ENCODE results near the gene SLC39A8.
"Not testable (repeated sequence)": the region's sequence is repeated elsewhere in the genome, so short reads cannot be mapped to it uniquely, and the experiment has no call there.

The SLC39A8 gene

DNA sequence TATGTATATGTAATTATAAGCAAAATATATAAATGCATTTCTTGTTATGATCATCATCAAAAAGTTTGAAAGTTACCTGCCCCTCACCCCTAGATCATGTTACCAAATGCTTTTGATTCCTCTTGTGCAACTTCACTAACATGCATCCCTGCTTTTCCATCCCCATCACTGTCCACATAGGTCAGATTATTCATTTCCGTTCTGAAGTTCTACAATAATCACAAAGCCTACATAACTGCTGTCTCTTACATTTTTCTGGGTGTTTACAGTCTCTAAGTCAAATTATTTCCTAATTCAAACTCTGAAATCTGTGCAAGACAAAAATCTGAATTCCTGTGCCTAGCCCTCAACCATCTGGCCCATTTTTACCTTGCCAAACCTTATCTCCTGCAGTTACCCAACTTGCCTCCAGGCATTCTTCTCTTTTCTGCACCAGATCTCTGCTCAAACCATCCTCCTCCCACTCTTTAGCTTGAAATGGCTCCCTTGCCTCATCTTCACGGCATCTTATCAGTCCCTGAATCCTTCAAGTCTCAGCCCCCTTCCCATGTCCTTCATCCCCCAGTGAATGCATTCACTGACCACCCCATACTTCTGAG lies 42.4 kb upstream of the SLC39A8 start:
- Histone ChIP-seq H3K27ac (replicated peaks) (no peak overlapping the region), H3K4me3 (replicated peaks; ENCODE audit: insufficient read depth, low read length) (no peak overlapping the region), H3K27me3 (ENCODE audit: insufficient read depth, poor library complexity, severe bottlenecking) (no peaks in the 10 kb centered on the region)
- TF ChIP-seq GABPA (IDR thresholded peaks at IDR 0.05; ENCODE audit: low read depth) (no peak), POLR2AphosphoS5 (IDR thresholded peaks at IDR 0.05; ENCODE audit: low read depth) (no peak), SPI1 (IDR thresholded peaks at IDR 0.05; ENCODE audit: borderline replicate concordance, low read depth) (no peak)
- TF ChIP-seq, protein P1, sequence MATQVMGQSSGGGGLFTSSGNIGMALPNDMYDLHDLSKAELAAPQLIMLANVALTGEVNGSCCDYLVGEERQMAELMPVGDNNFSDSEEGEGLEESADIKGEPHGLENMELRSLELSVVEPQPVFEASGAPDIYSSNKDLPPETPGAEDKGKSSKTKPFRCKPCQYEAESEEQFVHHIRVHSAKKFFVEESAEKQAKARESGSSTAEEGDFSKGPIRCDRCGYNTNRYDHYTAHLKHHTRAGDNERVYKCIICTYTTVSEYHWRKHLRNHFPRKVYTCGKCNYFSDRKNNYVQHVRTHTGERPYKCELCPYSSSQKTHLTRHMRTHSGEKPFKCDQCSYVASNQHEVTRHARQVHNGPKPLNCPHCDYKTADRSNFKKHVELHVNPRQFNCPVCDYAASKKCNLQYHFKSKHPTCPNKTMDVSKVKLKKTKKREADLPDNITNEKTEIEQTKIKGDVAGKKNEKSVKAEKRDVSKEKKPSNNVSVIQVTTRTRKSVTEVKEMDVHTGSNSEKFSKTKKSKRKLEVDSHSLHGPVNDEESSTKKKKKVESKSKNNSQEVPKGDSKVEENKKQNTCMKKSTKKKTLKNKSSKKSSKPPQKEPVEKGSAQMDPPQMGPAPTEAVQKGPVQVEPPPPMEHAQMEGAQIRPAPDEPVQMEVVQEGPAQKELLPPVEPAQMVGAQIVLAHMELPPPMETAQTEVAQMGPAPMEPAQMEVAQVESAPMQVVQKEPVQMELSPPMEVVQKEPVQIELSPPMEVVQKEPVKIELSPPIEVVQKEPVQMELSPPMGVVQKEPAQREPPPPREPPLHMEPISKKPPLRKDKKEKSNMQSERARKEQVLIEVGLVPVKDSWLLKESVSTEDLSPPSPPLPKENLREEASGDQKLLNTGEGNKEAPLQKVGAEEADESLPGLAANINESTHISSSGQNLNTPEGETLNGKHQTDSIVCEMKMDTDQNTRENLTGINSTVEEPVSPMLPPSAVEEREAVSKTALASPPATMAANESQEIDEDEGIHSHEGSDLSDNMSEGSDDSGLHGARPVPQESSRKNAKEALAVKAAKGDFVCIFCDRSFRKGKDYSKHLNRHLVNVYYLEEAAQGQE (IDR thresholded peaks at IDR 0.05; ENCODE audit: insufficient replicate concordance, low read depth): no peak
- TF ChIP-seq, protein P2, sequence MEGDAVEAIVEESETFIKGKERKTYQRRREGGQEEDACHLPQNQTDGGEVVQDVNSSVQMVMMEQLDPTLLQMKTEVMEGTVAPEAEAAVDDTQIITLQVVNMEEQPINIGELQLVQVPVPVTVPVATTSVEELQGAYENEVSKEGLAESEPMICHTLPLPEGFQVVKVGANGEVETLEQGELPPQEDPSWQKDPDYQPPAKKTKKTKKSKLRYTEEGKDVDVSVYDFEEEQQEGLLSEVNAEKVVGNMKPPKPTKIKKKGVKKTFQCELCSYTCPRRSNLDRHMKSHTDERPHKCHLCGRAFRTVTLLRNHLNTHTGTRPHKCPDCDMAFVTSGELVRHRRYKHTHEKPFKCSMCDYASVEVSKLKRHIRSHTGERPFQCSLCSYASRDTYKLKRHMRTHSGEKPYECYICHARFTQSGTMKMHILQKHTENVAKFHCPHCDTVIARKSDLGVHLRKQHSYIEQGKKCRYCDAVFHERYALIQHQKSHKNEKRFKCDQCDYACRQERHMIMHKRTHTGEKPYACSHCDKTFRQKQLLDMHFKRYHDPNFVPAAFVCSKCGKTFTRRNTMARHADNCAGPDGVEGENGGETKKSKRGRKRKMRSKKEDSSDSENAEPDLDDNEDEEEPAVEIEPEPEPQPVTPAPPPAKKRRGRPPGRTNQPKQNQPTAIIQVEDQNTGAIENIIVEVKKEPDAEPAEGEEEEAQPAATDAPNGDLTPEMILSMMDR (IDR thresholded peaks at IDR 0.05; ENCODE audit: insufficient read depth, low read length): no peak
- no peak for DNase-seq (ENCODE audit: low read depth in 1 of 2, low spot score in 1 of 2)

DNA sequence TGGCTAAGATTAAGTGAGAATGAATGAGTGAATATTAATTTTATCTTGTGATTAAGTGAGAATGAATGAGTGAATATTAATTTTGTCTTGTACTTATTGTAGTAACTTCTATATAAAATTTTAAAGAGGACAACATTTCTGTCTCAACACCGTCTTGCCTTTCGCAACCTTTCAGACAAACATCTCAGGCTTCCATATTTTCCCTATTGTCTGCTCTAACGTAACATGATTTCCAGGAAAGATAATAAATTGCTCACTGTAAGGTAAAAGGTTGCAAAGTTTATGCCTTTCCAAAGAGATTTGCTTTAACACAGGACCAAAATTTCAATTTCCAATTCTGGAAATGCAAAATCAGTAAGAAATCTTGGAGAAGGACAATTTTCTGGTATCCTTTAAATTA lies 41.7 kb upstream of the SLC39A8 start:
- H3K27ac ChIP-seq (replicated peaks): no peak overlapping the region
- DNase-seq (ENCODE audit: low read depth in 1 of 2, low spot score in 1 of 2): no peak
- TF ChIP-seq GABPA (IDR thresholded peaks at IDR 0.05; ENCODE audit: low read depth) (no peak), SPI1 (IDR thresholded peaks at IDR 0.05; ENCODE audit: borderline replicate concordance, low read depth) (no peak), POLR2AphosphoS5 (IDR thresholded peaks at IDR 0.05; ENCODE audit: low read depth) (no peak)
- TF ChIP-seq, protein P2 (IDR thresholded peaks at IDR 0.05; ENCODE audit: insufficient read depth, low read length): no peak
- TF ChIP-seq, protein P1 (IDR thresholded peaks at IDR 0.05; ENCODE audit: insufficient replicate concordance, low read depth): no peak
- H3K4me3 ChIP-seq (replicated peaks; ENCODE audit: insufficient read depth, low read length): no peak overlapping the region
- H3K27me3 ChIP-seq (ENCODE audit: insufficient read depth, poor library complexity, severe bottlenecking): no peaks in the 10 kb centered on the region

DNA sequence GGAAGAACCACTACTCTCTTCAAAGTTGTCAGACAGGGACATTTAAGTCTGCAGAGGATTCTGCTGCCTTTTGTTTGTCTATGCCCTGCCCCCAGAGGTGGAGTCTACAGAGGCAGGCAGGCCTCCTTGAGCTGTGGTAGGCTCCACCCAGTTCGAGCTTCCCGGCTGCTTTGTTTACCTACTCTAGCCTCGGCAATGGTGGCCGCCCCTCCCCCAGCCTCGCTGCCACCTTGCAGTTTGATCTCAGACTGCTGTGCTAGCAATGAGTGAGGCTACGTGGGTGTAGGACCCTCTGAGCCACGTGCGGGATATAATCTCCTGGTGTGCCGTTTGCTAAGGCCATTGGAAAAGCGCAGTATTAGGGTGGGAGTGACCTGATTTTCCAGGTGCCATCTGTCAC lies 35.0 kb upstream of the SLC39A8 start:
- H3K27me3 ChIP-seq (ENCODE audit: insufficient read depth, poor library complexity, severe bottlenecking); H3K27ac ChIP-seq (replicated peaks); H3K4me3 ChIP-seq (replicated peaks; ENCODE audit: insufficient read depth, low read length); DNase-seq (ENCODE audit: low read depth in 1 of 2, low spot score in 1 of 2): not testable (repeated sequence)

DNA sequence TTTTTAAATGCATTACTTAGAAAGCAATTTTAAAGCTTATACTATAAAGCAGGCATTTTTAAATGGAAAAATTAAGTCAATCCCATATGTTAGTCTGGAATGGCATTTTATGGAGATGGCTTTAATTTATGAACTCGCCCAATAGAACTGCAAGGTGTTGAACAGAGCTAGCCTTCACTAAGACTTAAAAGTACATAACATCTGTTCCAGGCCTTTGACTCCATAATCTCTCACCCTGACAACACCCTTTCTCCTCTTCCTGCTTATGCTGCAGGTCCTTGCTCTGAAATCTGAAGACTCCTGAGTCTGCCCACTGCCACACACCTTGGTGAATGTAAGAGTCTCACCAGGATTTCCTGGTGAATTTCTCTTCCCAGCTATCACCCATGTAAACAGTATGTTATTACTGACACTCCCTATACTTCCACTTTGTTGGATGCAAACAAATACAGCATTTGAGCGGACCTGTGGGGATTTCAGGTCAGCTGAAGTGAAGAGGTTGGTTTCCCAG lies 17.7 kb upstream of the SLC39A8 start:
- Histone ChIP-seq H3K4me3 (replicated peaks; ENCODE audit: insufficient read depth, low read length) (no peak overlapping the region), H3K27me3 (ENCODE audit: insufficient read depth, poor library complexity, severe bottlenecking) (no peaks in the 10 kb centered on the region), H3K27ac (replicated peaks) (no peak overlapping the region)
- DNase-seq (ENCODE audit: low read depth in 1 of 2, low spot score in 1 of 2): no peak
- TF ChIP-seq SPI1 (IDR thresholded peaks at IDR 0.05; ENCODE audit: borderline replicate concordance, low read depth) (no peak), GABPA (IDR thresholded peaks at IDR 0.05; ENCODE audit: low read depth) (no peak), POLR2AphosphoS5 (IDR thresholded peaks at IDR 0.05; ENCODE audit: low read depth) (no peak)
- TF ChIP-seq, protein P1 (IDR thresholded peaks at IDR 0.05; ENCODE audit: insufficient replicate concordance, low read depth): no peak
- TF ChIP-seq, protein P2 (IDR thresholded peaks at IDR 0.05; ENCODE audit: insufficient read depth, low read length): no peak

All from HL-60 (cell line).